ENCODE data around the gene FCRL6. TPM values are rescaled to one million over a fixed set of nuclear protein-coding genes. Genes with fewer than 3 reads are reported as not detected.

The FCRL6 gene
- total RNA-seq, 1 experiment from 2014 or later: not detected

GRCh38 chr1:159857889-159858288, 55.7 kb downstream of the FCRL6 start:
- BruUV-seq (replicated peaks): no TSS peak
- H3K36me3 Mint-ChIP-seq (ENCODE audit: insufficient read depth, unreplicated experiment): no peaks in the 10 kb centered on the region
- ChIA-PET CTCF (interaction anchor here (0.5 to 3.8 kb wide), 9 partner anchors 12 to 161 kb away, joined by 3 to 49 read pairs (median 5); partner anchors contain the start of gene FCRL6), POLR2A (interaction anchor here (9.6 kb wide), 1 partner anchor 11 kb away, joined by 80 read pairs; no protein-coding TSS in a partner anchor)
- H3K4me3 Mint-ChIP-seq (ENCODE audit: unreplicated experiment): no peak overlapping the region
- peaks cover 24% of the 10 kb centered on the region for H3K4me1 Mint-ChIP-seq (ENCODE audit: insufficient read depth, unreplicated experiment)
- no peaks in the 10 kb centered on the region for H3K9me3 Mint-ChIP-seq (ENCODE audit: unreplicated experiment)
- intact Hi-C loops (cut with micrococcal nuclease): no loop called here
- DNase-seq (ENCODE audit: unreplicated experiment): no peak
- H3K27me3 Mint-ChIP-seq (ENCODE audit: insufficient read depth, unreplicated experiment): no peaks in the 10 kb centered on the region
- H3K27ac Mint-ChIP-seq (ENCODE audit: low read depth, unreplicated experiment): no peak overlapping the region
- no peak for TF ChIP-seq CTCF (IDR thresholded peaks at IDR 0.05; ENCODE audit: unreplicated experiment)

GRCh38 chr1:159859767-159860322, 57.7 kb downstream of the FCRL6 start:
- no TSS peak for BruUV-seq (replicated peaks)
- Mint-ChIP-seq H3K27ac (ENCODE audit: low read depth, unreplicated experiment) (no peak overlapping the region), H3K4me3 (ENCODE audit: unreplicated experiment) (no peak overlapping the region), H3K36me3 (ENCODE audit: insufficient read depth, unreplicated experiment) (no peaks in the 10 kb centered on the region), H3K9me3 (ENCODE audit: unreplicated experiment) (no peaks in the 10 kb centered on the region), H3K4me1 (ENCODE audit: insufficient read depth, unreplicated experiment) (peaks cover 13% of the 10 kb centered on the region), H3K27me3 (ENCODE audit: insufficient read depth, unreplicated experiment) (no peaks in the 10 kb centered on the region)
- POLR2A ChIA-PET: interaction anchor here (0.6 to 1.0 kb wide), 3 partner anchors 8 to 718 kb away, joined by 3 to 4 read pairs (median 3); no protein-coding TSS in a partner anchor
- no peak for DNase-seq (ENCODE audit: unreplicated experiment)
- TF ChIP-seq CTCF (IDR thresholded peaks at IDR 0.05; ENCODE audit: unreplicated experiment): no peak
- intact Hi-C loops (cut with micrococcal nuclease): no loop called here
- CTCF ChIA-PET: interaction anchor here (0.7 to 4.8 kb wide), 4 partner anchors 9 to 62 kb away, joined by 3 to 30 read pairs (median 4); no protein-coding TSS in a partner anchor

GRCh38 chr1:159860456-159860855, 58.3 kb downstream of the FCRL6 start:
- no peak for TF ChIP-seq CTCF (IDR thresholded peaks at IDR 0.05; ENCODE audit: unreplicated experiment)
- Mint-ChIP-seq H3K4me1 (ENCODE audit: insufficient read depth, unreplicated experiment) (peaks cover 6% of the 10 kb centered on the region), H3K27ac (ENCODE audit: low read depth, unreplicated experiment) (no peak overlapping the region), H3K36me3 (ENCODE audit: insufficient read depth, unreplicated experiment) (no peaks in the 10 kb centered on the region), H3K4me3 (ENCODE audit: unreplicated experiment) (no peak overlapping the region), H3K9me3 (ENCODE audit: unreplicated experiment) (no peaks in the 10 kb centered on the region), H3K27me3 (ENCODE audit: insufficient read depth, unreplicated experiment) (no peaks in the 10 kb centered on the region)
- no peak for DNase-seq (ENCODE audit: unreplicated experiment)
- ChIA-PET CTCF (interaction anchor here (0.9 to 4.8 kb wide), 3 partner anchors 19 to 62 kb away, joined by 3 to 30 read pairs (median 19); no protein-coding TSS in a partner anchor), POLR2A (interaction anchor here (0.6 to 1.0 kb wide), 2 partner anchors 9 to 718 kb away, joined by 3 to 4 read pairs; no protein-coding TSS in a partner anchor)
- intact Hi-C loops (cut with micrococcal nuclease): no loop called here
- no TSS peak for BruUV-seq (replicated peaks)

- intact Hi-C loops (cut with micrococcal nuclease): no loop called here
- no peak for TF ChIP-seq CTCF (IDR thresholded peaks at IDR 0.05; ENCODE audit: unreplicated experiment)
- BruUV-seq (replicated peaks): no TSS peak
- Mint-ChIP-seq H3K4me1 (ENCODE audit: insufficient read depth, unreplicated experiment) (peaks cover 9% of the 10 kb centered on the region), H3K36me3 (ENCODE audit: insufficient read depth, unreplicated experiment) (no peaks in the 10 kb centered on the region), H3K9me3 (ENCODE audit: unreplicated experiment) (no peaks in the 10 kb centered on the region), H3K27me3 (ENCODE audit: insufficient read depth, unreplicated experiment) (no peaks in the 10 kb centered on the region), H3K27ac (ENCODE audit: low read depth, unreplicated experiment) (no peak overlapping the region), H3K4me3 (ENCODE audit: unreplicated experiment) (no peak overlapping the region)
- DNase-seq (ENCODE audit: unreplicated experiment): no peak
- ChIA-PET POLR2A (no interaction called here), CTCF (interaction anchor here (3.0 to 4.8 kb wide), 2 partner anchors 30 to 63 kb away, joined by 19 to 30 read pairs; no protein-coding TSS in a partner anchor)
Measured at GRCh38 chr1:159861218-159861617, 59.1 kb downstream of the FCRL6 start.

Measured in MCF 10A (cell line).